RPMI8226 (cell line): Measurements from ENCODE around the gene TMEM200C.

Experiments
- DNase-seq: peaks from one replicate; pipeline ENCODE4 v3.0.0-alpha.2; 2015

Gene TMEM200C

GRCh38 chr18:5895299-5895875 lies at the start of gene TMEM200C:
TSS of gene TMEM200C (minus strand) at chr18:5895522. CDS start at chr18:5892063, 3,459 bp downstream.
- DNase-seq: no peak

GRCh38 chr18:5944448-5944847 lies 49.1 kb upstream of the TMEM200C start:
- DNase-seq: no peak

- DNase-seq: peak; percentile 62
These were observed 48.2 kb upstream of the TMEM200C start for GRCh38 chr18:5943514-5943913.

- peak; percentile 19 for DNase-seq
These were observed 47.3 kb upstream of the TMEM200C start for GRCh38 chr18:5942591-5942990.

- DNase-seq: no peak
These were observed 46.6 kb upstream of the TMEM200C start for GRCh38 chr18:5941890-5942289.

- DNase-seq: no peak
These were observed 44.7 kb upstream of the TMEM200C start for GRCh38 chr18:5939801-5940667.

- no peak for DNase-seq
These were observed 42.5 kb upstream of the TMEM200C start for GRCh38 chr18:5937795-5938194.

GRCh38 chr18:5937121-5937520 lies 41.8 kb upstream of the TMEM200C start:
- no peak for DNase-seq

GRCh38 chr18:5930789-5931188 lies 35.5 kb upstream of the TMEM200C start:
- no peak for DNase-seq

GRCh38 chr18:5918205-5918858 lies 23.0 kb upstream of the TMEM200C start:
- DNase-seq: no peak

GRCh38 chr18:5914951-5915350 lies 19.6 kb upstream of the TMEM200C start:
- no peak for DNase-seq

GRCh38 chr18:5914016-5914415 lies 18.7 kb upstream of the TMEM200C start:
- DNase-seq: no peak

- DNase-seq: no peak
These were observed 17.2 kb upstream of the TMEM200C start for GRCh38 chr18:5912566-5912965.

GRCh38 chr18:5909125-5909524 lies 13.8 kb upstream of the TMEM200C start:
- DNase-seq: no peak

- no peak for DNase-seq
These were observed 8.1 kb upstream of the TMEM200C start for GRCh38 chr18:5903386-5903785.

- DNase-seq: no peak
These were observed 4.9 kb upstream of the TMEM200C start for GRCh38 chr18:5900262-5900661.

- DNase-seq: no peak
These were observed 4.5 kb upstream of the TMEM200C start for GRCh38 chr18:5899835-5900234.

GRCh38 chr18:5895876-5896740 lies 786 bp upstream of the TMEM200C start:
- DNase-seq: no peak

GRCh38 chr18:5894611-5895298 lies 567 bp downstream of the TMEM200C start:
- DNase-seq: no peak

GRCh38 chr18:5893956-5894610 lies 1.2 kb downstream of the TMEM200C start:
- no peak for DNase-seq

GRCh38 chr18:5892823-5893431 lies 2.4 kb downstream of the TMEM200C start:
- DNase-seq: no peak
